Thoracic aorta (tissue), 2 donors: ENCODE measurements around the gene NT5DC4. TPM values are rescaled to one million over a fixed set of nuclear protein-coding genes. Genes with fewer than 3 reads are reported as not detected.

Experiments used
- ATAC-seq: fragments of 150-250 bp; one replicate; pipeline ENCODE4 v1.8.0; 2017; ENCODE audit warnings: low read depth; ENCODE audit not compliant: insufficient number of reproducible peaks, low FRiP score
- DNase-seq: peaks from one replicate; pipeline ENCODE4 v3.0.0-alpha.2; 2020; ENCODE audit warnings: low spot score
- H3K27ac ChIP-seq, 2 donors: fragments of 200-600 bp; sonication (generic); 1 replicate in 1 of 2; 2 replicates in 1 of 2; pipeline ENCODE4 v1.5.1; 2016; ENCODE audit warnings: mild to moderate bottlenecking in 2 of 2, moderate library complexity in 2 of 2
- H3K27me3 ChIP-seq: fragments of 200-600 bp; sonication (generic); replicated peaks from 2 replicates; pipeline ENCODE4 v1.6.0; 2016; ENCODE audit warnings: mild to moderate bottlenecking; ENCODE audit not compliant: insufficient read depth
- H3K36me3 ChIP-seq: fragments of 200-600 bp; sonication (generic); one replicate; pipeline ENCODE4 v1.5.1; 2016
- H3K4me1 ChIP-seq, 2 donors: fragments of 200-600 bp; sonication (generic); 1 replicate in 1 of 2; 2 replicates in 1 of 2; pipeline versions ENCODE4 v1.5.1 to v1.6.0; 2016; ENCODE audit warnings: low read depth in 2 of 2, mild to moderate bottlenecking in 1 of 2; ENCODE audit not compliant: control insufficient read depth in 1 of 2
- H3K4me3 ChIP-seq: fragments of 200-600 bp; sonication (generic); 2 replicates; pipeline ENCODE4 v1.5.1; 2016; ENCODE audit warnings: mild to moderate bottlenecking
- H3K9me3 ChIP-seq: fragments of 200-600 bp; sonication (generic); 2 replicates; pipeline ENCODE4 v1.5.1; 2016
- total RNA-seq, 2 donors: library from RNA; depleted of rRNA; stranded (reverse); fragments of >200 nt; gene quantifications; one replicate each; pipeline versions ENCODE4 v1.1.0 to v1.2.3, GENCODE V29; 2016
- TF ChIP-seq, protein P1 (sequence below): fragments of 200-600 bp; sonication (generic); IDR thresholded peaks from one replicate; pipeline ENCODE4 v1.5.1; 2019; ENCODE audit warnings: antibody characterized with exemption

NT5DC4 gene
- total RNA-seq, 2 donors from 2014 or later, result not detected

DNA sequence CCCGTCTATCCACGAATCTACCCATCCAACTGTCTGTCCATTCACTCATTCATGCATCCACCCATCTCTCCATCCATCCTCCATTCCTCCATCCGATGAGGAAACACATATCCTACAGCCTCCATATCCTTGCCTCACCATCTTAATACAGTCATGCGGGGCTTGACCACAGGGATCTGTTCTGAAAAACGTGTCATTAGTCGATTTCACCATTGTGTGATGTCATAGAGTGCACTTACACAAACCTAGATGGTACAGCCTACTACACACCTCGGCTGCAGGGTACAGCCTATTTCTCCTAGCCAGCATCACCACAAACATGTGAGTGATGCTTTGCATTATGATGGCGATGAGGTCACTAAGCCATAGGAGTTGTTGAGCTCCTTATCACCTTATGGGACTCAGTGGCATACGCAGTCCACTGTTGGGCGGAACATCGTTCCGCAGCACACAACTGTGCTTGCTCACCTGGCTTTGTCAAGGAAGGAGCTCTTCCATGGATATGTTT, 1.9 kb upstream of the NT5DC4 start:
- no peaks in the 10 kb centered on the region for H3K4me1 ChIP-seq
- no peak for DNase-seq
- no peaks in the 10 kb centered on the region for H3K9me3 ChIP-seq
- H3K27me3 ChIP-seq, result no peaks in the 10 kb centered on the region
- no peak overlapping the region for H3K27ac ChIP-seq
- no peak overlapping the region for H3K4me3 ChIP-seq
- H3K36me3 ChIP-seq, result no peaks in the 10 kb centered on the region
- TF ChIP-seq, protein P1, sequence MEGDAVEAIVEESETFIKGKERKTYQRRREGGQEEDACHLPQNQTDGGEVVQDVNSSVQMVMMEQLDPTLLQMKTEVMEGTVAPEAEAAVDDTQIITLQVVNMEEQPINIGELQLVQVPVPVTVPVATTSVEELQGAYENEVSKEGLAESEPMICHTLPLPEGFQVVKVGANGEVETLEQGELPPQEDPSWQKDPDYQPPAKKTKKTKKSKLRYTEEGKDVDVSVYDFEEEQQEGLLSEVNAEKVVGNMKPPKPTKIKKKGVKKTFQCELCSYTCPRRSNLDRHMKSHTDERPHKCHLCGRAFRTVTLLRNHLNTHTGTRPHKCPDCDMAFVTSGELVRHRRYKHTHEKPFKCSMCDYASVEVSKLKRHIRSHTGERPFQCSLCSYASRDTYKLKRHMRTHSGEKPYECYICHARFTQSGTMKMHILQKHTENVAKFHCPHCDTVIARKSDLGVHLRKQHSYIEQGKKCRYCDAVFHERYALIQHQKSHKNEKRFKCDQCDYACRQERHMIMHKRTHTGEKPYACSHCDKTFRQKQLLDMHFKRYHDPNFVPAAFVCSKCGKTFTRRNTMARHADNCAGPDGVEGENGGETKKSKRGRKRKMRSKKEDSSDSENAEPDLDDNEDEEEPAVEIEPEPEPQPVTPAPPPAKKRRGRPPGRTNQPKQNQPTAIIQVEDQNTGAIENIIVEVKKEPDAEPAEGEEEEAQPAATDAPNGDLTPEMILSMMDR, result no peak
- no peak for ATAC-seq

DNA sequence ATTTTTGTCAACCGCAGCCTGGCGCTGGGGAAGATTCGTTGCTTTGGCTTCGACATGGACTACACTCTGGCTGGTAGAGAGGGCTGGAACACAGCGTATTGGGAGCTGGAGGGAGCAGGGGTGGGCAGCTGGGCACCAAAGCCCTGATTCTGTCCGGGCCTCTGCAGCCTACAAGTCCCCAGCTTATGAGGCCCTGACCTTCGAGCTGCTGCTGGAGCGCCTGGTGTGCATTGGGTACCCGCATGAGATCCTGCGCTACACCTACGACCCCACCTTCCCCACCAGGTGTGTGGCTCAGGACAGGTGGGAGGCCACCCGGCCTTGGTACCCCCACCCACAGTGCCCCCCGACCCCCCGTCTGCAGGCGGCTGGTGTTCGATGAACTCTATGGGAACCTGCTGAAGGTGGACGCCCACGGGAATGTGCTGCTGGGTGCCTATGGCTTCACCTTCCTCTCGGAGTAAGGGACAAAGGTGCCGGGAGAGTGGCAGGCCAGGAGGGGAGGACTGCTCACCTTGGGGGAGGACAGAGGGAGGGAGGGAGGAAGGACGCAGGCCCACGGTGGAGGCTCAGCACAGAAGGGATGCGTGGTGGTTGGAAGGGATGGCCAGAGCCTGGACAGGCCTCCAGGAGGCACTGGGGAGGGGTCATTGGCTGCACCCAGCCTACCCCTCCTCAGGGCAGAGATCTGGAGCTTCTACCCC, 1.2 kb downstream of the NT5DC4 start:
- Histone ChIP-seq H3K4me1 (peaks cover 0 to 6% of the 10 kb centered on the region in 2 donors), H3K27ac (no peak overlapping the region), H3K9me3 (no peaks in the 10 kb centered on the region), H3K27me3 (no peaks in the 10 kb centered on the region), H3K4me3 (no peak overlapping the region), H3K36me3 (no peaks in the 10 kb centered on the region)
- TF ChIP-seq, protein P1, result no peak
- ATAC-seq, result no peak
- DNase-seq, result no peak

GRCh38 chr2:112722816-112723546, 2.2 kb downstream of the NT5DC4 start:
- Histone ChIP-seq H3K36me3 (no peaks in the 10 kb centered on the region), H3K4me1 (peaks cover 0 to 6% of the 10 kb centered on the region in 2 donors), H3K4me3 (no peak overlapping the region), H3K9me3 (no peaks in the 10 kb centered on the region), H3K27me3 (no peaks in the 10 kb centered on the region), H3K27ac (no peak overlapping the region)
- TF ChIP-seq, protein P1, result no peak
- ATAC-seq (no peak), DNase-seq (no peak)

GRCh38 chr2:112723547-112723940, 2.7 kb downstream of the NT5DC4 start:
- Histone ChIP-seq H3K27ac (no peak overlapping the region), H3K27me3 (no peaks in the 10 kb centered on the region), H3K4me3 (no peak overlapping the region), H3K9me3 (no peaks in the 10 kb centered on the region), H3K36me3 (no peaks in the 10 kb centered on the region), H3K4me1 (peaks cover 0 to 6% of the 10 kb centered on the region in 2 donors)
- DNase-seq (no peak), ATAC-seq (no peak)
- TF ChIP-seq, protein P1, result no peak

DNA sequence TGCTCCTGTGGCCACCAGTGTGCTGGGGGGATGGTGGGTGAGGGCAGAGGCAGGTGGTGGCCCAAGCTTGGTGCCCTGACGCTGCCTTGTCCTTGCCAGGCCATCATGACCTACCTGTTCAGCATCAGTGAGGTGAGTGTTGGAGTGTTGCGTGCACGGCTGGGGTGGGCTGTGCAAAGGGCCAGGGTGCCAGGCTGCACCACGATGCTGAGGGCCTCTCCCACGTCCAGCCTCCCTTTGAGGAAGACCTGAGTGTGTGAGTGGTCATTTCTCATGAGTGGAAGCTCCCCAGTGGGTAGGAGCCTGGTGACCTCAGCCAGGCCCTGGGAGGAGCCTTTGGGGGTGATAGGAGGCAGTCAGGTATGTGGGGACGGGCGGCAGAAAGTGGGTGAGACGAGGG, 3.2 kb downstream of the NT5DC4 start:
- TF ChIP-seq, protein P1, result no peak
- DNase-seq, result no peak

More for the DNA sequence above, 3.2 kb downstream of the NT5DC4 start:
- H3K27me3 ChIP-seq, result no peaks in the 10 kb centered on the region
- no peak for ATAC-seq
- no peaks in the 10 kb centered on the region for H3K9me3 ChIP-seq
- no peak overlapping the region for H3K4me3 ChIP-seq
- no peaks in the 10 kb centered on the region for H3K36me3 ChIP-seq
- peaks cover 0 to 6% of the 10 kb centered on the region in 2 donors for H3K4me1 ChIP-seq
- no peak overlapping the region for H3K27ac ChIP-seq
